HTR-8/SVneo (cell line): Measurements from ENCODE around the gene ARMH3.
"Not testable (repeated sequence)": the region's sequence is repeated elsewhere in the genome, so short reads cannot be mapped to it uniquely, and the experiment has no call there.

Source experiments
- DNase-seq: peaks from one replicate; pipeline ENCODE4 v3.0.0; 2011; ENCODE audit warnings: low spot score, mixed read lengths; ENCODE audit not compliant: insufficient read length
- FAIRE-seq: peaks from 2 replicates; lab custom pipeline; 2011; peaks lifted over from hg19 to GRCh38; lab: Jason Lieb, UNC

The ARMH3 gene

DNA sequence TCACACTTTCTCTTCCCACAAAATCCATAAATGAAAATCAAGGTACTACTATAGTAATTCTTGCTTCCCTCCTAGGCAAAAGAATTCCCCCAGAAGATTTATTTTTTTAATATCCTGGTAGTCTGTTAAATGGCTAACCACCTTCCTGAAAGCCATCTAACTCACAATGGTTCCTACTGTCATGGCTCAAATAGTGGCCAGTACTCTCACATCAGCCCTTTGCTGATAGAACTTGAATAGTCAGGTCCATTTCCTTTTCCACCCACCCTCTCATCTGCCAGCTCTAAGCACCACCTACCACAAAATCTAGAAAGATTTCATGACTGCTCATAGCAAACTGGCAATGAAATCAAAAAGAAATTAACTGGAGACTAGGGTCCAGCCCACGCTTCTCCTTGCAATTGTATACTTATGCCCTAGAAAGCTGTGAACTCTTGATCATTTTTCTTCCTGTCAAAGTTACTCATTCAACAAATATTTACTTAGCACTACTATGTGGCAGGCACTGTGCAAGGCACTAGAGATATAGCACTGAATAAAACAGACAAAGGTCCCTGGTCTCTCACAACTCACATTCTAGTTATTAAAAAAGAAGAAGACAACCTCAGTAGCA lies 60.4 kb downstream of the ARMH3 start:
- DNase-seq: peak; percentile 19
- no peak for FAIRE-seq

DNA sequence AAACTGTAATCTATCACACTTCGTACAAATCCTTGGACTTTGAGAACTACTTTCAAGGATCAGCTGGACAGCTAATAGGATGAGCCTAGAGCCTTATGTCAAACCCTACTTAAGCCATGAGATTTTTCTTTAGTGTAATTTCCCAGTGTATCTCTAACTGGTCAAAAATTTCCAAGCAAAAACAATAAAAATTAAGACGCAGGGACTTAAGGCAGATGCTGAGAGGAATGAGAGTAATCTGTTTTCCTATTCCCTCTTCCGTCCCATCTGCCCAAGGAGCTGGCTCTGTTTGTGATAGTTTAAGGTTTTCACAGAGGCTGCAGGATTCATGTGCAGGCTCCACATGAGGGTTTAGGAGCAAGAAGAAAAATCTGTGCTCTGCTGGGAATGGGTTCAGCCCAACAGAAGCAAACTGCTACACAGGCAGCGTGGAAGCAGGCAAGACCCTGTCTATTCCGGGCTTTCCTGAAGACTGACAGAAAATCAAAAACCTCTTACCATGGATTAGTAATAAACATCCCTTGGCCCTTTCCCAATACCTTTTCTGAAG lies 62.2 kb downstream of the ARMH3 start:
- no peak for DNase-seq

DNA sequence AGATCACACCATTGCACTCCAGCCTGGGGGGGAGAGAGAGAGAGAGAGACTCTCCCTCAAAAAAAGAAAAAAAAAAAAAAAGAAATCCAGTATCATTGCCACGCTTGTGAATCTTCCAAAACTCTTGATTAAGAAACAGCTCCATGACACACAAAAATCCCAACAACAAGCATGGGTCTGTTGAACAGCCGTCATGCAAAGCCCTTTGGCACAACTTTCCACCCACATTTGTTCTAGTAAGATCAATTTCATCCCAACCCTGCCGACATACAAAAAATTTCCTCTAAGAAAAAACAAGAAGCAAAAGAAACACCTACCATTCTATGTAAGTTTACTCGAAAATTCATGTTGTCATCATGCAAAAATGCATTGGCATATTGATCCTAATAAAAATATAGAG lies 62.8 kb downstream of the ARMH3 start:
- no peak for FAIRE-seq

More for the DNA sequence above, 62.2 kb downstream of the ARMH3 start:
- no peak for FAIRE-seq

DNA sequence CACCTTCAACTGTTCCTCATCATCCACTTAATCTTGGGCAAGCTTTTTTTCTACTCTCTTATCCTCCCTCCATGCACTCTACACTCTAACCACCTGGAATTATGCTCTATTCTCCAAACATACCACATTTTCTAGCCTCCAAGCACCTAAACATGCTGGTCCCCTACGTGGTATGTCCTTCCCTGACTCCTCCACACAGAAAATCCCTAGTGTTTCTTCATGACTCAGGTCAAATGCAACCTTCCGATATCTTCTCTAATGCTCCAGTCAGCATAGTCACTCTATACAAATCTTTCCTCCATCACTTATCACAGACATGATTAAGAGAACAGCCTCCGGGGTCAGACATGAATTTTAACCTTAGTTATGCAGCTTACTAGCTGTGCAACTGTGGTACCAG lies 68.8 kb downstream of the ARMH3 start:
- FAIRE-seq: no peak

More for the DNA sequence above, 62.8 kb downstream of the ARMH3 start:
- no peak for DNase-seq

DNA sequence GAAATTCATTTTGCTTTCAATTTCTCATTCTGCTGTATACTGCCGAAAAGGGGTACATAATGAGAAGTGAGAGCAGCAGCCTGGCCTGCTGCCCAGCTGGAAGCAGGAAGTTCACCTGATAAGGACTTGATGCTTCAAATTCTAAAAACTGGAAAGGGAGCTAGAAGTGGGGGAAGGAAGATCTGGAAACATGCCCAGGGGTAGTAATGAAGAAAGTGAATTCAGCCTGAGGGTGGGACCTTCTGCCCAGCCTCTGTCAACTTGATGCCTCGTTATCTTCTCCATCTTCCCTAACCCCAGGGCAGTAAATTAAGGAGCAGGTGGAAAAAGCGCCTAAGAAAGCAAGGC lies 69.4 kb downstream of the ARMH3 start:
- no peak for FAIRE-seq
- no peak for DNase-seq

More for the DNA sequence above, 68.8 kb downstream of the ARMH3 start:
- DNase-seq: no peak

DNA sequence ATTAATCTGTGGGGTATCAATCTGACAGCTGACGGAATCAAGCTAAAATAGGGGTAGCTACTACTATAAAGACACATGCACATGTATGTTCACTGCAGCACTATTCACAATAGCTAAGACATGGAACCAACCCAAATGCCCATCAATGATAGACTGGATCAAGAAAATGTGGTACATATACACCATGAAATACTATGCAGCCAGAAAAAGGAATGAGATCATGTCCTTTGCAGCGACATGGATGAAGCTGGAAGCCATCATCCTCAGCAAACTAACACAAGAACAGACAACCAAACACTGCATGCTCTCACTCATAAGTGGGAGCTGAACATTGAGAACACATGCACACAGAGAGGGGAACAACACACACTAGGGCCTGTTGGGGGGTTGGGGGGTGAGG lies 75.3 kb downstream of the ARMH3 start:
- peak; percentile 51 for FAIRE-seq
- DNase-seq: not testable (repeated sequence)

DNA sequence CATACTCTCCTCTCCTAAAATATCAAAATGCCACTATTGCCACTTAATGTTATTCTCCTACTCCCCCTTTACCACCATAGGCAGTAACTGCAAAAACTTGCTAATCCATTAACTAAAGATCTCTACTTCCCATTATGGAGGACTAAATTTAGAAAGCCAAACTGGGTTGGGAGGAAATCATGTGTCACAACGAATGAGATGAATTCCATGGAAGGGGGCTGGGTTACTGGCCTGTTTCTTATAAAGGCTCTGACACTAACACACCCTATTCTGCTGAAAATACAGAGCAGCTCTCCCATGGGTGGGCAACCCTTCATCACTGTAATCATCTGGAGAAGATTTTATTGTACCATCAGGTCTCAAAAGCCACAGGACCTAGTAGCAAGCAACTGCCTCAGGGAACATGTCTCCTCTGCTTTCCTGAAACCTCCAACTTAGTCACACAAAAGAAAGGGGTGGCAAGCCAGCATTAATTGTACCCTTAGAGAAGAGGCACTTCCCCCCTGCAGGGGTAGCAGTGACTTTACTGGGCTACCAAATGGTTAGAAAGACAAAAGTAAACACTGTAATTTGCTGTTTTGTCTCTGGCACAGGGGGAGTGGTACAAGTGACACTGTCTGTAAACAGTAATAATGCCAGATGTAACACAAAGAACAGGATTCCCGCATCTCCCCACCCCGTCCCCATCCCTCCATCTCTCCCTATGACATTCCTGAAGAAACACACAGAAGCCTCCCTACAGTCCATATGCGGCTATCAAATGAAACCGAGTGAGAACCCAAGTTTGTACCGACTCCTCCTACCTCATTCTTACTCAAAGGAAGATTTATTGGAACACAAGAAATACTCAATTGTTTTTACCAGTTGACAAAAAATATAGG lies 81.6 kb downstream of the ARMH3 start:
- DNase-seq: no peak

DNA sequence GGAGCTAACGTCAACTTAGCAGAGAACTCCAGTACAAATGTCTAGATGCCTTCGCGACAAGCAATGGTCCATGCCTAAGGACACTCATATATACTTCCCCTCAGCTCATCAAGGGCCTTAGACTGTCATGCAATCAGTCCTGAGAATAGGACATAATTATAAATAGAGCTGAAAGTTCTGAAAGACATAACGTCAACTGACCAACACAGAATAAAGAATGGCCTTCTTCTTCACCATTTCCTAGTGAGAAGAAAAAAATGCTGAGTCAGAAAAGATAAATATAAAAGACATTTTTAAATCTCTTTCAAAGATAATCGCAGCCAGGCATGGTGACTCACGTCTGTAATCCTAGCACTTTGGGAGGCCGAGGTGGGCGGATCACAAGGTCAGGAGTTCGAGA lies 83.2 kb downstream of the ARMH3 start:
- DNase-seq: no peak
- FAIRE-seq: no peak

More for the DNA sequence above, 81.6 kb downstream of the ARMH3 start:
- no peak for FAIRE-seq

DNA sequence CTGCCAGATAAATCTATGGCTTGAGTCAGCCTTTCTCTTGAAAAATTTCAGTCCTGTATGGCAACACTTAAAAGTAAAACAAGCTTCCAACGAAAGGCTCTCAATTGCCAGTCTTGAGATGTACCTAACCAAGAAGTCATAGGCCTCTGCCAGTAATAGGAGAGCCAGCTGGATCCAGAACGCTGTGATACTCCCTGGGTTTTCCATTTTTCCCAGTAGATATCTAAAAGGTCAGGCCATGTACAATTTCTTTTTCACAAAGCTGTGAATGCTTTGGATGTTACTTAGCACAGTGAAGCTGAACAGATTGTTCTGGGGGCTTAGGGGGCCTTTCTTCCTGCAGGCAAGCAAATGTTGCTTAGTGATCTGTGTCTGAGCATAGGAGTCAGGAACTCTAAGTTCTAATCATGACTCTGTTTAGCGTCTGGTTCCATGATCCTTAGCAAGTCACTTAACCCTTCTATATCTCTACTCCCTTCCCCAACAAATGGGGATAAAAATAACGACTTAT lies 86.5 kb downstream of the ARMH3 start:
- FAIRE-seq: no peak
- DNase-seq: no peak

DNA sequence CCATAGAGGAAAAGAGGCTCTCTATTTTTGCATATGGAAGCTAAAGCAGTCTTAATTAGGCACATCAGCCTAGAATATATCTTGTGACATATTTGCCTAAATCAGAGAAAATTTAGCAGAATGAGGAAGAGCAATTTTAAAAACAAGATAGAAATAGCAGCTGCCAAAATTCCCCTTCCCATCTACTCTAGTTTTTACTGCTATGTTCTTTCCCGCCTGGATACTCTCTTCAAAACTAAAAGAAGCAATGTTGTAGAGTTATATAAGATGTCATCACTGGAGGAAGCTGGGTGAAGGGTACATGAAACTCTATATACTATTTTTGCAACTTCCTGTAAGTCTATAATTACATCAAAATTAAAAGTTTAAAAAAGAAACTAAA lies 87.0 kb downstream of the ARMH3 start:
- DNase-seq (no peak), FAIRE-seq (no peak)

DNA sequence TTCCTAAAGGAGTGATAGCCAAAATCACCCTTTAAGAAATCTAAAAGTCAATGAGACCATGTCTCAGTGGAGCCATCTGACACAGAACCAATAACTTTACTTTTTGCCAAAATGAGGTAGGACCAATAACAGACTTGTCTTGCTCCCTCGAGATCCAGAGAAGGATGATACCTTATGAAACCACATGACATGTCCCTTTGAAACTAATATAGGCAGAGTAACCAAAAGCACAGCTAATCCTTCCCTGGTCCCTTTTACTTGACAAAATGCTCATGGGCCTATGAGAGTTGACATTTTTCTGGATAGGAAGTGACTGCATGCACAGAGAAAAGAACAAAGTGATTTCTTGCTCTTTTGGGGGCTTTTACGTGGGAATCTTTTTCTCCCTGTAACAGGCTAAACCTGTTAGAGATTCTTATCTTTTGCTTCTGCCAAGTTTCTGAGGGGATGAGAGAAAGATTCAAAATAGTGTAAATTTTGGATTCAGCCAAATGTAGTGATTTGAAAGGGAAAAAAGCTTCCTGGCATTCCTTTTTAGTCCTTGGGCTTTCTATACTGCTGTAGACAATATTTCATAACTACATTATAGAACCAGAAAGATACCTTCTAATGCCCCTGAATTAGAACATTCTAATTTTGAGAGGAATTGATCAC lies 87.6 kb downstream of the ARMH3 start:
- no peak for FAIRE-seq
- DNase-seq: no peak

DNA sequence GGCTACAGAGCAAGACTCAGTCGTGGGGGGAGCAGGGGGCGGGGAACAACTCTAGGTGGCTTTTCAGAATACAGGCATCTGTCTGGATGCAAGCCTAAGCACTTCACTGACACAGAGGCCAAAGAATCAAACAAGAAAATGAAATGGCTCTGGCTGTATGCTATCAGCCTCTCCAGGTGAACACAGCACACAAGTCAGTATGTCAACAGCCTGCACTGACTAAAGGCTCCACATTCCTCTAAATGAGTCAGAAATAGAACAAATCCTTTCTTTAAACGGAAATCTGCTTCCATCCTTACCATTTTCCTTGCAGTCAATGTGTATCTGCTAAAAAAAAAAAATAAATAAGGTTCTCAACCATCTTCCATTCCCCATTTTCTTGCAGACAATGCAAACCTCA lies 88.3 kb downstream of the ARMH3 start:
- DNase-seq (no peak), FAIRE-seq (no peak)

DNA sequence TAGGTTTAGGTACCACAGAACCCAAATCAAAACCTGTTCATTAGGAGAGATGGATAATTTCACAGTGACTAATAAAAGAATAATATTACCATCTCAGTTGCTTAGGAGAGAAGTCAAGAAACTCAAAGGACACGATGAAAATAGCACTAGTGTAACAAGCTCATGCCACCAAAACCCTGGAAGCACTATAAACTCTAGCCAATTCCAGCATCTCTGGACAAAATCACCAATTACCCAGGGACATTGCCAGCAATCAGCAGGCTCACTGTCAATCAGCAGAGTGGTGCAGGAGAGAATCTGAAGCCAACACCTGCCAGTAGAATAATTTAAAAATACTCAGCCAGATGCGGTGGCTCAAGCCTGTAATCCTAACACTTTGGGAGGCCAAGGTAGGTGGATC lies 88.9 kb downstream of the ARMH3 start:
- FAIRE-seq (no peak), DNase-seq (no peak)

DNA sequence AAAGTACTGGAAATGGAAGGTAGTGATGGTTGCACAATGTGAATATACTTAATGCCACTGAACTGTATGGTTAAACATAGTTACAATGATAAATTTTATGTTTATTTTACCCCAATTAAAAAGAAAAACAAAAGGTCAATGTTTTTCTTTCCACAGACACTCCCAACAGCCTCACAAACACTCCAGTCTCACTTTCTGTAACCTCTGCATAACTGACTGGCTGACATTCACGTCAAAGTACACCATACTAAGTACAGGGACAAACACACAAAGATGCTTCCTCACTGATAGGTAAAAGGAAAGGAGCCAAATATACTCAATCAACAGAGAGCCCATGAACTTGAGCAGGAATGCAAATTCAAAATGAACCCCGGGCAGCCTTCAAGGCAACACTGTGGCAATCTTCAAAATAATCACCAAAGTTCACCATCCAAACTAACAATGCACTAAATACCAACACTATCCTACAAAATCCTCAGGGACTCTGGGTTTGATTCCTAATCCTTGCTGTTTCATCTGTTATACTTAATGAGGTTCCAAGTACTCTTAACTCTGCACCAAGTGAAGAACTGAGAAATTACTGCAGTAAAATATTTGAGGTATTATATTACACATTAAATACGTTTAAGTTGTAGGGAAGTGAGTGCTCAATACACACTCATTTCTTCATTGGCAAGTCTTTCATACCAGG lies 90.8 kb downstream of the ARMH3 start:
- FAIRE-seq (no peak), DNase-seq (no peak)

DNA sequence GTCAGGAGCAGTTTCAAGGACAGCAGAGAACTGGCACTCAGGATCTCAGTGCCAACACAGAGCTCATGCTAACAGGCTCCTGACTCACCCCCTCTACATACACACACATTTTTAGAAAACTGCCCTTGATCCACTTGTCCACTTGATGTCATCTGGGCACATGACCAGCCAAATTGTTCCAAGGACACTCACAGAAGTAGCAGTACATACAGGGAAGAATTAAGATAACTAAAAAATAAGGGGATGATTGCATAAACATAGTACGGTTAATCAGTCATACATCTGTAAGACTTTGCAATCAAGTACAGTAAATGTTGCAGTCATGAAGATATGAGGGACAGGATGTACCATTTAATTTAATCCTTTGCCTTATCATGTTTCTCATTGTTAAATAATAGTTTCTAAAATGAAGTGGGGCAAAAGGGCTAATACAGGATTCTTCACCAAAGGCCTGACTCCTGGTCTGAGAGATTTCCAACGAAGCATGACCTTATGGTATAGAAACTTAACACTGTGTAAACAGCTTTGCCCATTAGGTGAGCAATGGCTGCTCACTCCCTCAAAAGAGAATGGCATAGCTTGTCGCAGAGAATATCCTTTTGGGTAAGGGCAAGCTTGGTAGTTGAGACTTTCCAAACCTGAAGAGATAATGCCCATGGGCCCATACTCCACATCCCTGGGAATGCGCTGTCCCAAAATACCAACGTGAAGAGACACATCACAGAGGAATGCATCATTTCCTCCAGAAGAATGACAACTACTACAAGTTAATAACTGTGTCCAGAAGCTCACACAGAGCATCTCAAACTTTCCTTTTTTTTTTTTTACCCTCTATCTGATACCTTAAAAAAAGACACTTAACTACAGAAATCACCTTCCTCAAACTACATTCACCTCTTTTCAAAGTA lies 94.1 kb downstream of the ARMH3 start:
- DNase-seq (no peak), FAIRE-seq (peak; percentile 4)

DNA sequence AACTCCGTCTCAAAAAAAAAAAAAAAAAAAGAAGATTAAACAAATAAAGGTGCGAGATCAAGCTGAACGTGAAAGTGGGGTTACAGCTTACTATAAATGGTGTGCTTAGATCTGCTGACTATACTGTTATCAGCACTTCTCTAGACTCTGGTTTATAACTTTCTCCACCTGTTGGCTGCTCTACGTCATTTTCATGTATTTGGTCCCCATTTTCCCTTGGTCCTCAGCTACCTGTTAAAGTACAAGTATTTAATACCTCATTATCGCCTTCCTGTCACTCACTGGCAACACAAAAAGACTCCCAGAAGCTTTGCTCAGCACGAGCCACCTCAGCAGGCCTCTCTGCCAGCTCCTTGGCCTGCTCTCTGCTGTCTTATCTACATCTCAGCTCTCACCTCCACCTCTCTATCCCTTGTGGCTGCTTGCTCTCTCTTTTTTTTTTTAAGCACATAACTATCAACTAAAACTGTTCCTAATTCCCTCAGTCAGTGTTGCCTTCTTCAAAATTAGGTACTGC lies 95.0 kb downstream of the ARMH3 start:
- DNase-seq (no peak), FAIRE-seq (no peak)

DNA sequence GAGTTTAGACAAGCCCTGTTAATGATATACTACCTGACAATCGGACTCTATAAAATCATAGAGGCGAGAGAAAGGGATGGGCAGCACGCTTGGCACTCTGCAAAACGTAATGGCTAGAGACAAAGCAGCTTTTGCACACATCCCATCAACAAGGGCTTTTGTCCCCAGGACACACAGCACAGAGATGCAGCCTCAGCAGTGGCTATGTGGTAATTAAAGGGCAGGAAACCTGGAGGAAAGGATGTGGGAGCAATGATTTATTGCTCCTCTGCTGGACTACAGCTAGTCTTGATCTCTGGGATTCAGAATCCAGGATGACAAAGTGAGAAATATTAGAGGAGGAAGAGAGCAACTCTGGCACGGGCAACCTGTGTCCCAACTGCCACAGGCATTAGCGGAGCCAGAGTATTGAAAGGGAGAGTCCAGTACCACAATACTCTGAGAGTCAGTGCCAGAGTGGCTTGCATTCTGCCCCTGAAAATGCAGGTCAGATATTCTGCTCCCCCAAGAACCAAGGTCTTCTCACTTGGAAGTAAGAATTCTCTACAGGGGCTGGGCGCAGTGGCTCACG lies 96.5 kb downstream of the ARMH3 start:
- FAIRE-seq: no peak
- DNase-seq: no peak

DNA sequence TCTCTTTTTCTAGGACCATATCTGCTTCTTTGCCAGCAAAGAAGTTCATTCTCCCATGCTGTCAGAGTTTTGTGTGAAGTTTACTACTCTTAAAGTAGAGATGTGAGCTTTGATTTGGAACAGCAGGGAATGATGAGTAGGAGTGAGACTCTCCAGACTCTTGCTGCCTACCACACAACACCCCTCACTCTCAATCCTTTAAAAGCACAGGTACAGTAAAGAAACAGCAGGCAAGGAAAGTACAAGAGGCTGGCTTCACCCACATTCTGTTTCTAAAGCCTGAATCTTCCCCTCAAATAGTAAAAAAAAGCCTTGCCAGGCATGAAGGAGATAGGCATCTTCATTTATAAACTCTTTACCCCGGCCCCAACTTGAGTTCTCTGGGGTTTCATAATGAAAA lies 97.3 kb downstream of the ARMH3 start:
- no peak for DNase-seq
- no peak for FAIRE-seq

DNA sequence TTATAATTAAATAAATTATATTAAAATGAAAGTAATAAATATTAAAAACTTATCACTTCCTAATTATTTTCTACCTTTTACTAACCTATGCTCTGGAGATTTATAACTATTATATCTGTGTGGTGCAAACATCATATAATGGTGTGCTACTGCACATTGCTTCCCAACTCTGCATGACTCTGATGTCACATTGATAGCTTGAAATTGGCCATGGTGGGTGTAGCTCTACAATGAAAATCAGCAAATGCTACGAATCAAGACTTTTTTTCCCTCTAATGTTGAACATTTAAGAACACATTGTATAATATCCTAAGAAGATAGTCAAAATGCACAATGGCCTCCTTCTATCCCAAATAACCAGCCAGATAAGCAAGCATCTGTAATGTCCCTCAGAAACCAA lies 99.1 kb downstream of the ARMH3 start:
- no peak for FAIRE-seq
- no peak for DNase-seq
